GM12878 (cell line): ENCODE data around the gene MCM3AP. TPM values are rescaled to one million over a fixed set of nuclear protein-coding genes. Genes with fewer than 3 reads are reported as not detected.
A peak's percentile ranks its signal among the peaks of the same experiment; 100 is the strongest.

Source experiments
- ATAC-seq: fragments of 200-7000 bp; cut with Tn5 transposase; 3 replicates; pipeline ENCODE4 v1.9.1; 2020; ENCODE audit warnings: mild to moderate bottlenecking, moderate library complexity
- BruUV-seq: library from RNA; stranded (reverse); fragments of 400-500 nt; replicated peaks from 2 replicates; lab custom pipeline; 2021; lab: Mats Ljungman, UMichigan
- CTCF ChIA-PET: fragments of 300-600 bp; sonication (Branson Sonifier 250); formaldehyde crosslinking; extraction: SDS; loops from one replicate; lab custom pipeline; 2021; ENCODE audit warnings: inconsistent platforms; lab: Yijun Ruan, JAX
- POLR2A ChIA-PET: fragments of 350-600 bp; formaldehyde crosslinking; extraction: SDS; loops from one replicate; lab custom pipeline; 2021; ENCODE audit warnings: inconsistent platforms; lab: Charles Lee
- RAD21 ChIA-PET: fragments of 300-600 bp; sonication (Branson Sonifier 250); formaldehyde crosslinking; loops from one replicate; lab custom pipeline; 2023; ENCODE audit warnings: antibody characterized with exemption; ENCODE audit not compliant: unreplicated experiment; lab: Charles Lee
- SMC1A ChIA-PET: fragments of 300-600 bp; sonication (Branson Sonifier 250); formaldehyde crosslinking; loops from one replicate; lab custom pipeline; 2023; ENCODE audit not compliant: unreplicated experiment, uncharacterized antibody; lab: Charles Lee
- DNase-seq: peaks from one replicate; pipeline ENCODE4 v3.0.0-alpha.2; 2011; ENCODE audit warnings: low read depth, low spot score
- FAIRE-seq: peaks from 3 replicates; lab custom pipeline; 2011; peaks lifted over from hg19 to GRCh38; lab: Jason Lieb, UNC
- H2AFZ ChIP-seq: 2 replicates; pipeline ENCODE4 v1.6.0; 2011; ENCODE audit warnings: low read depth, low read length, control low read depth; ENCODE audit not compliant: control insufficient read depth
- H3K27ac ChIP-seq: 2 replicates; pipeline ENCODE4 v1.5.1; 2011; ENCODE audit warnings: control low read depth; ENCODE audit not compliant: control insufficient read depth, insufficient read depth
- H3K27me3 ChIP-seq, 2 experiments: replicated peaks in 1 of 2; 2 replicates each; pipeline versions ENCODE4 v1.6.0 to v1.6.1; 2011; ENCODE audit warnings: low read length in 1 of 2; ENCODE audit not compliant: control insufficient read depth in 2 of 2, insufficient read depth in 2 of 2
- H3K36me3 ChIP-seq, 2 experiments: 2 replicates each; pipeline ENCODE4 v1.5.1; 2011; ENCODE audit warnings: low read length in 1 of 2; ENCODE audit not compliant: control insufficient read depth in 2 of 2, insufficient read depth in 2 of 2
- H3K4me1 ChIP-seq: 2 replicates; pipeline ENCODE4 v1.6.1; 2011; ENCODE audit warnings: mild to moderate bottlenecking, low read length, moderate library complexity, mixed read lengths; ENCODE audit not compliant: control insufficient read depth, insufficient read depth
- H3K4me2 ChIP-seq: 2 replicates; pipeline ENCODE4 v1.6.0; 2011; ENCODE audit warnings: control low read depth; ENCODE audit not compliant: control insufficient read depth, insufficient read depth
- H3K4me3 ChIP-seq: fragments of 200-600 bp; sonication (generic); 2 replicates; pipeline ENCODE4 v1.5.1; 2016
- H3K79me2 ChIP-seq: 2 replicates; pipeline ENCODE4 v1.6.0; 2011; ENCODE audit warnings: low read length; ENCODE audit not compliant: control insufficient read depth, insufficient read depth
- H3K9ac ChIP-seq: 2 replicates; pipeline ENCODE4 v1.8.0; 2011; ENCODE audit warnings: low read length, control low read depth, mixed read lengths; ENCODE audit not compliant: control insufficient read depth, insufficient read depth
- H3K9me3 ChIP-seq: replicated peaks from 3 replicates; pipeline ENCODE4 v1.5.1; 2011; ENCODE audit warnings: mild to moderate bottlenecking, low read length; ENCODE audit not compliant: control insufficient read depth, insufficient read depth
- H4K20me1 ChIP-seq: 2 replicates; pipeline ENCODE4 v1.6.0; 2011; ENCODE audit not compliant: control insufficient read depth, insufficient read depth
- BACH1 ChIP-seq: fragments of 450-650 bp; IDR thresholded peaks from 2 replicates; pipeline ENCODE4 v1.6.1; 2017; ENCODE audit warnings: mild to moderate bottlenecking, borderline replicate concordance
- BRCA1 ChIP-seq: IDR thresholded peaks from 2 replicates; pipeline ENCODE4 v1.6.1; 2011; ENCODE audit warnings: low read depth, low read length, improper control_type of control experiment
- CBX5 ChIP-seq: sonication (generic); IDR thresholded peaks from 2 replicates; pipeline ENCODE4 v1.6.1; 2016; ENCODE audit warnings: low read depth, moderate library complexity, mild to moderate bottlenecking, inconsistent platforms
- DPF2 ChIP-seq: fragments of 450-650 bp; IDR thresholded peaks from 2 replicates; pipeline ENCODE4 v1.6.1; 2017; ENCODE audit warnings: mild to moderate bottlenecking
- EED ChIP-seq: sonication (generic); IDR thresholded peaks from 2 replicates; pipeline ENCODE4 v1.6.1; 2016; ENCODE audit warnings: antibody characterized with exemption, low read depth
- HDGF ChIP-seq: fragments of 450-650 bp; IDR thresholded peaks from 2 replicates; pipeline ENCODE4 v1.6.1; 2016; ENCODE audit warnings: antibody characterized with exemption
- MAX ChIP-seq: IDR thresholded peaks from 2 replicates; pipeline ENCODE4 v1.6.1; 2012; ENCODE audit warnings: low read depth, low read length, improper control_type of control experiment
- MEF2B ChIP-seq: fragments of 450-650 bp; IDR thresholded peaks from 2 replicates; pipeline ENCODE4 v1.6.1; 2018; ENCODE audit warnings: mild to moderate bottlenecking, moderate library complexity; ENCODE audit not compliant: partially characterized antibody, poor library complexity, severe bottlenecking
- NKRF ChIP-seq: fragments of 450-650 bp; conservative IDR thresholded peaks from 2 replicates; pipeline ENCODE4 v1.6.1; 2017; ENCODE audit warnings: mild to moderate bottlenecking, moderate library complexity
- POLR2AphosphoS2 ChIP-seq: IDR thresholded peaks from 2 replicates; pipeline ENCODE4 v1.6.1; 2011; ENCODE audit warnings: low read depth, mild to moderate bottlenecking, low read length, improper control_type of control experiment, moderate library complexity
- SPI1 ChIP-seq: IDR thresholded peaks from 2 replicates; pipeline ENCODE4 v1.6.1; 2011; ENCODE audit warnings: low read depth, mild to moderate bottlenecking, low read length, moderate library complexity, borderline replicate concordance; ENCODE audit not compliant: insufficient read depth
- TBL1XR1 ChIP-seq: IDR thresholded peaks from 2 replicates; pipeline ENCODE4 v1.6.1; 2012; ENCODE audit warnings: low read depth, low read length, improper control_type of control experiment
- USF1 ChIP-seq: IDR thresholded peaks from 2 replicates; pipeline ENCODE4 v1.6.1; 2011; ENCODE audit warnings: borderline replicate concordance, low read depth, mild to moderate bottlenecking, moderate library complexity, mixed read lengths, low read length; ENCODE audit not compliant: insufficient read depth; ENCODE audit errors: extremely low read length
- ZNF687 ChIP-seq: fragments of 450-650 bp; IDR thresholded peaks from 2 replicates; pipeline ENCODE4 v1.6.1; 2017; ENCODE audit warnings: mild to moderate bottlenecking, moderate library complexity
- WGBS: methylation state at CpG from one replicate; pipeline ENCODE4 v1.1.6; 2016; ENCODE audit warnings: low lambda C conversion rate; ENCODE audit not compliant: insufficient replicate concordance, insufficient coverage; ENCODE audit errors: missing lambda C conversion rate; 5-methylcytosine and 5-hydroxymethylcytosine counted together
- in situ Hi-C: fragments of 300-500 bp; cut with MboI; formaldehyde crosslinking; loops from 9 replicates; pipeline ENCODE4 v1.14.3; 2018; ENCODE audit warnings: mixed read lengths
- intact Hi-C: fragments of 100-400 bp; cut with micrococcal nuclease; formaldehyde crosslinking; loops from one replicate; pipeline ENCODE4 v1.14.2; 2022; ENCODE audit not compliant: unreplicated experiment
- polyA plus RNA-seq, 11 experiments: library from polyadenylated mRNA; depleted of rRNA in 4 of 11; unstranded in 6 of 11; stranded (reverse) in 5 of 11; fragments of >200 nt; fragmentation: Nextera tagmentation in 4 of 11; fragmentation: Illumina TruSeq in 1 of 11; extraction: Ambion mirVana in 4 of 11; extraction: Trizol in 1 of 11; gene quantifications; 1 replicate in 1 of 11; 2 replicates in 10 of 11; pipeline versions ENCODE4 v1.2.1 to v1.2.3, GENCODE V29; 2011 to 2016; ENCODE audit warnings: inconsistent platforms in 2 of 11, missing spikeins in 2 of 11, low read depth in 1 of 11
- total RNA-seq, 4 experiments: library from RNA; depleted of rRNA in 3 of 4; stranded (reverse); fragments of >200 nt in 3 of 4; fragmentation: Illumina TruSeq in 1 of 4; extraction: Trizol in 1 of 4; gene quantifications; 2 replicates each; pipeline versions ENCODE4 v1.2.1 to v1.2.3, GENCODE V29; 2013 to 2021

Gene MCM3AP
- total and polyA plus RNA-seq, 10 of the 15 experiments (the other 5 are each of a cell fraction or from before 2014, with no cell fraction given) = 6.1 to 95.7 (median 47.0) TPM

GRCh38 chr21:46254208-46254975 is 31.0 kb downstream of the MCM3AP start:
- intact Hi-C loops = loop anchor here (2.0 to 5.0 kb wide), 2 partner anchors 30 to 68 kb away; partner anchors contain the start of genes C21orf58, MCM3AP and PCNT
- Histone ChIP-seq H3K79me2 (no peaks in the 10 kb centered on the region), H3K36me3 (peaks cover 38 to 53% of the 10 kb centered on the region in 2 experiments), H3K4me2 (no peak overlapping the region), H3K27me3 (no peaks in the 10 kb centered on the region), H3K4me1 (peaks cover 15% of the 10 kb centered on the region), H3K9ac (no peak overlapping the region), H3K4me3 (no peak overlapping the region), H2AFZ (no peak overlapping the region), H4K20me1 (no peaks in the 10 kb centered on the region), H3K9me3 (no peaks in the 10 kb centered on the region; the same call in 2 of the 3 replicates), H3K27ac (peak overlapping the region; percentile 55)
- FAIRE-seq (no peak), ATAC-seq (peak; percentile 85), DNase-seq (peak; percentile 48)
- SMC1A ChIA-PET = interaction anchor here (0.6 to 1.9 kb wide), 7 partner anchors 8 to 71 kb away, joined by 3 to 15 read pairs (median 3); no protein-coding TSS in a partner anchor
- POLR2A ChIA-PET = interaction anchor here (0.9 to 1.7 kb wide), 5 partner anchors 13 to 247 kb away, joined by 3 to 9 read pairs (median 4); no protein-coding TSS in a partner anchor
- RAD21 ChIA-PET = interaction anchor here (0.9 to 3.5 kb wide), 7 partner anchors 20 to 111 kb away, joined by 3 to 19 read pairs (median 8); partner anchors contain the start of genes LSS, MCM3AP and YBEY
- in situ Hi-C loops = no loop called here
- BruUV-seq = no TSS peak
- CTCF ChIA-PET = interaction anchor here (0.9 to 6.3 kb wide), 8 partner anchors 24 to 148 kb away, joined by 3 to 59 read pairs (median 6); partner anchors contain the start of genes LSS, MCM3AP and YBEY
- 60% methylated on average over 12 of the region's 12 CpGs for WGBS
- TF ChIP-seq TBL1XR1 (peak; percentile 63; the same call in 1 of the 2 replicates), CBX5 (no peak), BRCA1 (no peak), MAX (peak; percentile 42; the same call in 1 of the 2 replicates), MEF2B (peak; percentile 97), ZNF687 (peak; percentile 16), DPF2 (0 out of 2 replicates have a peak, but pooled peaks have one; percentile 56), EED (peak; percentile 64; the same call in 1 of the 2 replicates), SPI1 (no peak; the same call in 1 of the 2 replicates), BACH1 (0 out of 2 replicates have a peak, but pooled peaks have one; percentile 14), HDGF (peak; percentile 33; the same call in 1 of the 2 replicates), USF1 (no peak), POLR2AphosphoS2 (0 out of 2 replicates have a peak, but pooled peaks have one; percentile 8), NKRF (0 out of 2 replicates have a peak, but pooled peaks have one; percentile 29)
